ENCODE data around the gene IFI44L. TPM values are rescaled to one million over a fixed set of nuclear protein-coding genes. Genes with fewer than 3 reads are reported as not detected.

Gene IFI44L
- total and polyA plus RNA-seq, 2 of the 13 experiments (the other 11 are each of a cell fraction or from before 2014, with no cell fraction given) = 0.04 TPM

GRCh38 chr1:78630600-78630999 lies 10.4 kb downstream of the IFI44L start (continued):
- TF ChIP-seq ZFAT (CRISPR knock-in tag; conservative IDR thresholded peaks at IDR 0.05) = no peak
- no peak for TF ChIP-seq E2F5 (CRISPR knock-in tag; conservative IDR thresholded peaks at IDR 0.05)
- TF ChIP-seq GMEB1 (CRISPR knock-in tag; IDR thresholded peaks at IDR 0.05; ENCODE audit: borderline replicate concordance) = no peak
- TF ChIP-seq ZFP90 (CRISPR knock-in tag; IDR thresholded peaks at IDR 0.05; ENCODE audit: borderline replicate concordance) = no peak
- no peak for TF ChIP-seq ZFYVE20 (CRISPR knock-in tag; IDR thresholded peaks at IDR 0.05; ENCODE audit: borderline replicate concordance, low read depth)
- TF ChIP-seq PITX1 (CRISPR knock-in tag; IDR thresholded peaks at IDR 0.05) = no peak
- no peak for TF ChIP-seq HHEX (CRISPR knock-in tag; IDR thresholded peaks at IDR 0.05)
- TF ChIP-seq AKAP8 (CRISPR knock-in tag; IDR thresholded peaks at IDR 0.05) = no peak
- TF ChIP-seq ONECUT2 (CRISPR knock-in tag; IDR thresholded peaks at IDR 0.05) = no peak
- no peak for TF ChIP-seq SAFB2 (CRISPR knock-in tag; IDR thresholded peaks at IDR 0.05; ENCODE audit: borderline replicate concordance, low read depth)
- no peak for TF ChIP-seq THRA (CRISPR knock-in tag; IDR thresholded peaks at IDR 0.05; ENCODE audit: borderline replicate concordance)
- TF ChIP-seq KDM2A (CRISPR knock-in tag; IDR thresholded peaks at IDR 0.05; ENCODE audit: borderline replicate concordance, low read depth) = no peak
- no peak for TF ChIP-seq ZSCAN21 (CRISPR knock-in tag; IDR thresholded peaks at IDR 0.05; ENCODE audit: borderline replicate concordance)
- no peak for TF ChIP-seq ZSCAN30 (CRISPR knock-in tag; IDR thresholded peaks at IDR 0.05)
